ENCODE results near the gene TMC5. TPM values are rescaled to one million over a fixed set of nuclear protein-coding genes. Genes with fewer than 3 reads are reported as not detected.

TMC5 gene
- total and polyA plus RNA-seq, 2 of the 8 experiments (the other 6 are each of a cell fraction or from before 2014, with no cell fraction given) = 1.6 to 1.8 TPM

DNA sequence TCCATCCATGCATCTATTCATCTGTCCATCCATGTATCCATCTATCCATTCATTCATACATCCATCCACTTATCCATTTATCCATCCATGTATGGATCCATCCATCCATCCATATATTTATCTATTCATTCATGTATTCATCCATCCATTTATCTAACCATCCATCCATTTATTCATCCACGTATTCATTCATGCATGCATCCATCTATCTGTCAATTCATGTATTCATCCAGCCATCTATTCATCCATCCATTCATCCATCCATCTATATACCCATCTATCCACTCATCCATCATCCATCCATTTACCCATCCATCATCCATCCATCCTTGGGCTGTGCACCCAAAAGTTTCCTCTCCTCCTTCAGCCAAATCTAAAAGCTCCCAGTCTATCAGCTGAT is 60.8 kb downstream of the TMC5 start:
- no peak overlapping the region for H3K56ac ChIP-seq (replicated peaks; ENCODE audit: insufficient read length, low read depth, low read length)
- no peak overlapping the region for H3K4me3 ChIP-seq (ENCODE audit: extremely low read depth in 1 of 4, insufficient read depth in 2 of 4, low read depth in 3 of 4, low read length in 4 of 4)
- WGBS, 2 experiments (ENCODE audit: extremely low coverage in 1 of 2, insufficient coverage in 1 of 2, insufficient read length in 1 of 2, insufficient replicate concordance in 2 of 2, low coverage in 1 of 2, low lambda C conversion rate in 2 of 2, missing lambda C conversion rate in 1 of 2) = 94% methylated on average over 1 of the region's 1 CpG; no CpG with 5 or more reads in 1 of the 2 experiments
- H3K36me3 ChIP-seq (ENCODE audit: control insufficient read depth in 2 of 4, insufficient read depth in 4 of 4, low read length in 3 of 4) = no peaks in the 10 kb centered on the region
- no peak overlapping the region for H2AK5ac ChIP-seq (ENCODE audit: low read depth, low read length)
- no peak overlapping the region for H3K14ac ChIP-seq (ENCODE audit: insufficient read length)
- no peak overlapping the region for H4K8ac ChIP-seq (ENCODE audit: extremely low read depth, insufficient read depth, low read length)
- H2BK15ac ChIP-seq (ENCODE audit: low read length) = no peak overlapping the region
- H3K27ac ChIP-seq (ENCODE audit: low read depth, low read length) = no peak overlapping the region
- H4K5ac ChIP-seq (ENCODE audit: insufficient read length, low read depth, low read length) = no peak overlapping the region
- H3K27me3 ChIP-seq (replicated peaks in 1 of 4; ENCODE audit: control insufficient read depth in 3 of 4, extremely low read depth in 1 of 4, insufficient read depth in 3 of 4, low read length in 3 of 4) = no peaks in the 10 kb centered on the region
- no peaks in the 10 kb centered on the region for H3K79me2 ChIP-seq (ENCODE audit: control insufficient read depth in 1 of 2, insufficient read depth in 2 of 2, low read length in 2 of 2)
- no peak overlapping the region for H2BK5ac ChIP-seq (ENCODE audit: low read depth, low read length)
- no peak overlapping the region for H3K18ac ChIP-seq (ENCODE audit: extremely low read depth, low read length)
- no peaks in the 10 kb centered on the region; a peak in 1 of 7 replicates for H3K4me1 ChIP-seq (replicated peaks in 1 of 4; ENCODE audit: control insufficient read depth in 3 of 4, insufficient read depth in 4 of 4, low read length in 3 of 4)
- DNase-seq (ENCODE audit: low read depth in 1 of 2, low spot score in 2 of 2) (no peak), FAIRE-seq (no peak)
- no peak overlapping the region for H3K4me2 ChIP-seq (ENCODE audit: insufficient read depth in 1 of 2, low read depth in 2 of 2, low read length in 2 of 2)
- CTCF ChIA-PET (ENCODE audit: partially characterized antibody) = interaction anchor here (0.8 to 1.8 kb wide), 3 partner anchors 27 to 89 kb away, joined by 3 to 5 read pairs (median 3); no protein-coding TSS in a partner anchor
- H3K79me1 ChIP-seq (ENCODE audit: low read depth, low read length) = no peaks in the 10 kb centered on the region
- POLR2A ChIA-PET (ENCODE audit: partially characterized antibody) = interaction anchor here (0.6 to 1.2 kb wide), 2 partner anchors 10 to 304 kb away, joined by 3 read pairs; no protein-coding TSS in a partner anchor
- no peak overlapping the region for H4K91ac ChIP-seq (replicated peaks; ENCODE audit: insufficient read length, low read length)
- H3K9me3 ChIP-seq (ENCODE audit: insufficient read depth in 2 of 2, low read depth in 1 of 2, low read length in 1 of 2) = no peaks in the 10 kb centered on the region
- no peak overlapping the region for H2BK20ac ChIP-seq (ENCODE audit: low read length)
- no peak overlapping the region for H2BK120ac ChIP-seq (replicated peaks; ENCODE audit: low read depth, low read length)
- no peak overlapping the region for H3K4ac ChIP-seq (replicated peaks; ENCODE audit: insufficient read length, low read depth, low read length)
- no peak overlapping the region for H2BK12ac ChIP-seq (ENCODE audit: low read depth, low read length)
- H3K23me2 ChIP-seq (ENCODE audit: low read depth, low read length) = no peaks in the 10 kb centered on the region; the same call in 1 of the 2 replicates
- H4K20me1 ChIP-seq (replicated peaks in 1 of 2; ENCODE audit: control insufficient read depth in 1 of 2, insufficient read depth in 2 of 2, low read length in 2 of 2) = no peaks in the 10 kb centered on the region
- no peak overlapping the region for H3K23ac ChIP-seq (ENCODE audit: insufficient read length)
- H3K9ac ChIP-seq (replicated peaks in 1 of 4; ENCODE audit: extremely low read depth in 1 of 4, low read depth in 3 of 4, low read length in 3 of 4) = no peak overlapping the region
- H2AFZ ChIP-seq (ENCODE audit: low read length) = no peak overlapping the region
- TF ChIP-seq SIN3A (conservative IDR thresholded peaks at IDR 0.05 in 1 of 2, IDR thresholded peaks at IDR 0.05 in 1 of 2; ENCODE audit: low read depth in 1 of 2, low read length in 2 of 2) (no peak), SP1 (IDR thresholded peaks at IDR 0.05; ENCODE audit: low read depth, low read length) (no peak), KDM1A (IDR thresholded peaks at IDR 0.05; ENCODE audit: borderline replicate concordance, low read length) (no peak), CBX5 (IDR thresholded peaks at IDR 0.05; ENCODE audit: low read depth, low read length) (no peak), KDM5A (IDR thresholded peaks at IDR 0.05; ENCODE audit: low read length) (no peak), FOSL1 (IDR thresholded peaks at IDR 0.05; ENCODE audit: insufficient read depth, low read depth, low read length) (no peak), CTBP2 (IDR thresholded peaks at IDR 0.05; ENCODE audit: borderline replicate concordance, insufficient read depth, insufficient read length, low read length) (no peak), JUN (IDR thresholded peaks at IDR 0.05; ENCODE audit: low read depth, low read length) (no peak), CREB1 (IDR thresholded peaks at IDR 0.05) (no peak)
- TF ChIP-seq, protein P1, sequence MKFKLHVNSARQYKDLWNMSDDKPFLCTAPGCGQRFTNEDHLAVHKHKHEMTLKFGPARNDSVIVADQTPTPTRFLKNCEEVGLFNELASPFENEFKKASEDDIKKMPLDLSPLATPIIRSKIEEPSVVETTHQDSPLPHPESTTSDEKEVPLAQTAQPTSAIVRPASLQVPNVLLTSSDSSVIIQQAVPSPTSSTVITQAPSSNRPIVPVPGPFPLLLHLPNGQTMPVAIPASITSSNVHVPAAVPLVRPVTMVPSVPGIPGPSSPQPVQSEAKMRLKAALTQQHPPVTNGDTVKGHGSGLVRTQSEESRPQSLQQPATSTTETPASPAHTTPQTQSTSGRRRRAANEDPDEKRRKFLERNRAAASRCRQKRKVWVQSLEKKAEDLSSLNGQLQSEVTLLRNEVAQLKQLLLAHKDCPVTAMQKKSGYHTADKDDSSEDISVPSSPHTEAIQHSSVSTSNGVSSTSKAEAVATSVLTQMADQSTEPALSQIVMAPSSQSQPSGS (IDR thresholded peaks at IDR 0.05; ENCODE audit: low read length) = no peak
- TF ChIP-seq, protein P2, sequence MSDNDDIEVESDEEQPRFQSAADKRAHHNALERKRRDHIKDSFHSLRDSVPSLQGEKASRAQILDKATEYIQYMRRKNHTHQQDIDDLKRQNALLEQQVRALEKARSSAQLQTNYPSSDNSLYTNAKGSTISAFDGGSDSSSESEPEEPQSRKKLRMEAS (IDR thresholded peaks at IDR 0.05) = no peak
- TF ChIP-seq, protein P3, sequence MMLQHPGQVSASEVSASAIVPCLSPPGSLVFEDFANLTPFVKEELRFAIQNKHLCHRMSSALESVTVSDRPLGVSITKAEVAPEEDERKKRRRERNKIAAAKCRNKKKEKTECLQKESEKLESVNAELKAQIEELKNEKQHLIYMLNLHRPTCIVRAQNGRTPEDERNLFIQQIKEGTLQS (IDR thresholded peaks at IDR 0.05; ENCODE audit: insufficient read depth, low read depth, low read length) = no peak
